Stimulated activated CD8-positive, alpha-beta memory T cell treated with anti-CD3 and anti-CD28 coated beads, Interleukin-15, amount 100 ng/mL, for 4 hours (primary cell): ENCODE results near the gene TMEM130.

Experiments
- DNase-seq, 2 donors: peaks; one replicate each; pipeline ENCODE4 v3.0.0-alpha.2; 2020; ENCODE audit warnings: low read depth in 2 of 2

Gene TMEM130, protein sequence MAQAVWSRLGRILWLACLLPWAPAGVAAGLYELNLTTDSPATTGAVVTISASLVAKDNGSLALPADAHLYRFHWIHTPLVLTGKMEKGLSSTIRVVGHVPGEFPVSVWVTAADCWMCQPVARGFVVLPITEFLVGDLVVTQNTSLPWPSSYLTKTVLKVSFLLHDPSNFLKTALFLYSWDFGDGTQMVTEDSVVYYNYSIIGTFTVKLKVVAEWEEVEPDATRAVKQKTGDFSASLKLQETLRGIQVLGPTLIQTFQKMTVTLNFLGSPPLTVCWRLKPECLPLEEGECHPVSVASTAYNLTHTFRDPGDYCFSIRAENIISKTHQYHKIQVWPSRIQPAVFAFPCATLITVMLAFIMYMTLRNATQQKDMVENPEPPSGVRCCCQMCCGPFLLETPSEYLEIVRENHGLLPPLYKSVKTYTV

DNA sequence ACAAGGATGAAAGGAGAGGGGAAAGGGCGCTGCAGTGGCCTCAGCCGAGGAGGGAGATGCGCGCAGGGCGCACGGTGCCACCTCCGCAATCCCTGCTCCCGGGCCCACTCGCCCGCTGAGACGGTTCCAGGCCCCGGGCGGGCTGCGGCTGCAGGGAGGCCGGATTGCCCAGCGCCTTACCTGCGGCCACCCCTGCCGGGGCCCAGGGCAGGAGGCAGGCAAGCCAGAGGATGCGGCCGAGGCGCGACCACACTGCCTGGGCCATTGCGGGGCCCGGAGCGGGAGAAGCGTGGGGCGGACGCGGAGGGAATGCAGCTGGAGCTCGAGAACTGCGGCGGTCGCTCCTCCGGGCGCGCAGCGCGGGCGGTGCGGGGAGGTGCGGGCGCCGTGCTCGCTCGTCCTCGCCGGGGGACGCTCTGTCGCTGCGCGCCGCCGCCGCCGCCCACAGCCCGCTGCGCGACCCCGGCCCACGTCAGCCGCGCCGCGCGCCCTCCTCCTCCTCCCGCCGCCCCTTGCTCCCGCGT, at the start of gene TMEM130:
Gene TMEM130, minus strand, starts transcription at position 418 of the 524 bp plus-strand sequence. Its CDS starts 153 bp downstream, at position 265.
- DNase-seq = no peak

DNA sequence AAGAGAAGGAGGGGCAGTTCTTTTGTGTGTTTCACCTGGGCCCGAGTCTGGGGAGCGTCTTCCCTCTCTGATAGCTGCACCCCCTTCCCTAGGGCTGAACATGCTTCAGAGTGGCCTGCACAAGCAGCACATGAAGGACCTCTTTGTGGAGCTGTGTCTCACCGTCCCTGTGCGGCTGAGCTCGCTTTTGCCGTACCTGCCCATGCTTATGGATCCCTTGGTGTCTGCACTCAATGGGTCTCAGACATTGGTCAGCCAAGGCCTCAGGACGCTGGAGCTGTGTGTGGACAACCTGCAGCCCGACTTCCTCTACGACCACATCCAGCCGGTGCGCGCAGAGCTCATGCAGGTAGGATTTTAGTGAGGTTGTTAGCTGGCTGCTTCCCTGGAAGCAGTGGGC, 47.5 kb upstream of the TMEM130 start:
- no peak for DNase-seq

DNA sequence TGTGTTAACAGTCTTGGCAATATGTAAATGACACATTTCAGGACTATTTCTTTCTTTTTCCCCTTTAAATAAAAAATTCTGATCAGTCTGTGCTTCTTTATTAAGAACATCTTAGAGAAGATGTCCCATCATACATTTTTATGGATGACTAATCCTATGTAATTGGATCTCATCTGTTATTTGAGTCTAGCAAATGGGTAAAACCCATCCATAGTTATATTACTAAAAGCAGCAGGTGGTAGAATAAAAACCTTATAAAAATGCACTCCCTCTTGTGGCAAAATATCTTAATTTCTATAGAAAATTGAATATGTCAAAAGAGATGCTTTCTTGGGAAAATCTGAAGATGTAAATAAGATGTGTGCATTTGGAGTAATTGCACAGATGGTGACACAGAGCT, 43.8 kb upstream of the TMEM130 start:
- no peak for DNase-seq

DNA sequence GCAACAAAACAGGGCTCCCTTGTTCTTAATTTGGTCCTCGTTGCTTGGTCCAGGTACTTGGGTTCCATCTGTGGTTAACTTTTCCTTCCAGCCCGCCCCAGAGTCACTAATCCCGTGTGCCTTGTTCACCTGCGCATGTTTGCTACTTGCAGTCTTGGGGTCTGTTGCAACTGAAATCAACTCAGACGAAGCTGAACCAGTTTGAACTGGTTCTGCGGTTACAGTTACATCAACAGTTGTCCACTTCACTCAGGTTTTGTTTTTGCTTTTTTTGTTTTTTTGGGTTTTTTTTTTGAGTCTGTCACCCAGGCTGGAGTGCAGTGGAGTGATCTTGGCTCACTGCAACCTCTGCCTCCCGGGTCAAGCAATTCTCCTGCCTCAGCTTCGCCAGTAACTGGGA, 43.2 kb upstream of the TMEM130 start:
- no peak for DNase-seq

DNA sequence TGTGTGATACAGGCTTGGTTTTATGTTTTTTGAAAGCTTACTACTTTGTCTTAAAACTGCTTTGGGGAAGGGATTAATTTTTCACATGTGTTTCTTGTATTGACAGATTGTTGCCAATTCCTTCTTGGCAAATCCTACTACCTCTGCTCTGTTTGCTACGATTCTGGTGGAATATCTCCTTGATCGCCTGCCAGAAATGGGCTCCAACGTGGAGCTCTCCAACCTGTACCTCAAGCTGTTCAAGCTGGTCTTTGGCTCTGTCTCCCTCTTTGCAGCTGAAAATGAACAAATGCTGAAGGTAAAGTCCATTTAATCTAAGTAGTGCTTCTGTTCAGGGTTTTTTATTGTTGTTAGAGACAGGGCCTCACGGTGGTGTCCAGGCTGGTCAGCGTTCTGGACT, 42.1 kb upstream of the TMEM130 start:
- DNase-seq = no peak

DNA sequence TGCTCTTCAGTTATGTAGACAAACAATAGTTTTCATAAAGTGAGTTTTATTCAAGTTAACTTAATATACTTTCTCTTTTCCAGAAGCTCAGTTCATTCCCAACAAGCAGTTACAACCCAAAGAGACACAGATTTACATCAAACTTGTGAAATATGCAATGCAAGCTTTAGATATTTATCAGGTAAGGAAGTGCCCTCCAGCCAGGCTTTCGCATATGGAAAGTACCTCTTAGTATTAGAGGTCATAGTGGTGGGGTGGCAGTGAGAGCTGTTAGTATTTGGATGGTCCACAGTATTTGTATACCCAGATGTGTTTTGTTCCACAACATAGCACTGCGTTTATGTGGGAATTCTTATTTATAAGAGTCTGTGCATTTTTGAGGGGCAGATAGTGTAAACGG, 40.6 kb upstream of the TMEM130 start:
- DNase-seq = no peak

DNA sequence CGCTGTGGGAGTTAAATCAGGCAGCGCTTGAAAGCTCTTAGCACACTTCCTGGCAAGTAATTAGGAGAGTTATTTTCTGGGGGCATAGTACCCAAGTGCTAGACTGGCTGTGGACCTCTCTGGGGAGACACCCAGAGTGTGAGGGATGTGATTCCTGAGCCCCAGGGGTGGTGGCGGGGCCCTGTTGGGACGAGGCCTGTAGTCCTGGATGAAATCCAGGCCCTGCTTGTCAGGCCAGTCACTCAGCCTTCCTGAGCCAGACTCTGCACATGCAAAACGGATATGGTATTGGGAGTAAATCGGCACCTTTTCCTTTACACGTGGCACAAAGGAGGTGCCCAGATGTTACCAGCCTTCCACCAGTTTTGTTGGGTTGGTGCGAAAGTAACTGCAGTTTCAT, 39.7 kb upstream of the TMEM130 start:
- DNase-seq = no peak

DNA sequence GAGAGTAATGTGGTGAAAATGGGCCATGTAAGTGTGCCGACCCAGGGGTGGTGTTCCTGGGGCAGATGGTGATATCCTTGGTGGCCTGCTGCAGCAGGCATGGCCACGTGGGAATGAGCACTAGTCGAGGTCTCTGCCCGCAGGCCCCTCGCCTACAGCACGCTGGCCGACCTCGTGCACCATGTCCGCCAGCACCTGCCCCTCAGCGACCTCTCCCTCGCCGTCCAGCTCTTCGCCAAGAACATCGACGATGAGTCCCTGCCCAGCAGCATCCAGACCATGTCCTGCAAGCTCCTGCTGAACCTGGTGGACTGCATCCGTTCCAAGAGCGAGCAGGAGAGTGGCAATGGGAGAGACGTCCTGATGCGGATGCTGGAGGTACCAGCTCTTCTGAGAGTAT, 38.8 kb upstream of the TMEM130 start:
- DNase-seq = no peak

DNA sequence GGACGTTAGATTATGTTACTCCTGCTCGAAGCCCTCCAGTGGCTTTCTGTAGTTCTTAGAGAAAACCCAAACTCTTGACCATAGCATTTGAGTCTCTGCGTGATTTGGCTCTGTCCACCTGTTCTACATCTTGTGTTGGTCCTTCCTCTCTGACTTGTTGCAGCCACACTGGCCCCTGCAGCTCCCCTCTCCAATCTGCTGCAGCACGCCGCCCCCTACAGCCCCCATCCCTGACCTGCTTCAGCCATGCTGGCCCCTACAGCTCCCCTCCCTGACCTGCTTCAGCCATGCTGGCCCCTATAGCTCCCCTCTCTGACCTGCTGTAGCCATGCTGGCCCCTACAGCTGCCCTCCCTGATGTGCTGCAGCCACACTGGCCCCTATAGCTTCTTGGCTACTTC, 37.8 kb upstream of the TMEM130 start:
- no peak for DNase-seq

DNA sequence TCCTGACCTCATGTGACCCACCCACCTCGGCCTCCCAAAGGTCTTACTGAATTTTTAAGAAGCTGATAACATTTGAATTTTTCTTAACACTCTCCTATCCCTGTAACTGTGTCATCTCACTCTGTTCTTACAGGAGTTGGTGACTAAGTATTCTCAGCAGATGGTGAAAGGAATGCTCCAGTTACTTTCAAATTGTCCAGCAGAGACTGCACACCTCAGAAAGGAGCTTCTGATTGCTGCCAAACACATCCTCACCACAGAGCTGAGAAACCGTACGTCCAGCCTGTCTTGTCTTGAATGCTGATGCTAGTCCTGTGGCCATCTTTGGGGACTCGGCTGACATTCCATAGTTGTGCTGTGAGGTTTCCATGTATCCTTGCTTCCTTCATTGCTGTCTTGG, 33.4 kb upstream of the TMEM130 start:
- no peak for DNase-seq

DNA sequence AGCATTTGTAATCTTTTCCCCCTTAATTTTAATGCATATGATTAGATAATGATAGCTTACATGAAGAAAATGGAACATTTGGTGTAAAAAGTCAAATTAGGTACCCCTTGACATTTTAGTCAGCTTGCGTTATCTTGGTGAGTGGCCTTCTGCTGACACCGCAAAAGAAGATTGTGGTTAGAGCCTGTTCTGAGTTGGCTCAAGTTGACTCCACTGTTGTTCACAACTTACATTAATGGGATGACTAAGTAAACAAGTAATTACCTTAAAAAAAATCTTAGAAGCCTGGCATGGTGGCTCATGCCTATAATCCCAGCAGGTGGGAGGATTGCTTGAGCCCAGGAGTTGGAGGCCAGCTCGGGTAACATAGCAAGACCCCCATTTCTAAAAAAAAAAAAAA, 32.7 kb upstream of the TMEM130 start:
- no peak for DNase-seq

DNA sequence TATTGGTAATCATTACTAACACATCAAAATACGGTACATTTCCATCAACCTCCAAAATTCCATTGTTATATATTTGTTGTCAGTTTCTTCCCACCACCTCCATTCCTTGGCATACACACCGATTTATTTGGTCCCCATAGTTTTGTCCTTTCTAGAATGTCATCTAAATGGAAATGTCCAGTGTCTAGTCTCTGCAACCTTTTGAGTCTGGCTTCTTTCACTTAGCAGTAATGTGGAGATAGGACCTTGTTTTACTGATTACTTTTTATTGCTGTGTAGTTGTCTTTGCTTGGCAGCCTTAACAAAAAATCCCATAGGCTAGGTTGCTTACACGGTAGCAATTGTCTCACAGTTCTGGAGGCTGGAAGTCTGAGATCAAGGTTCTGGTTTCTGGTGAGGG, 31.0 kb upstream of the TMEM130 start:
- DNase-seq = no peak

DNA sequence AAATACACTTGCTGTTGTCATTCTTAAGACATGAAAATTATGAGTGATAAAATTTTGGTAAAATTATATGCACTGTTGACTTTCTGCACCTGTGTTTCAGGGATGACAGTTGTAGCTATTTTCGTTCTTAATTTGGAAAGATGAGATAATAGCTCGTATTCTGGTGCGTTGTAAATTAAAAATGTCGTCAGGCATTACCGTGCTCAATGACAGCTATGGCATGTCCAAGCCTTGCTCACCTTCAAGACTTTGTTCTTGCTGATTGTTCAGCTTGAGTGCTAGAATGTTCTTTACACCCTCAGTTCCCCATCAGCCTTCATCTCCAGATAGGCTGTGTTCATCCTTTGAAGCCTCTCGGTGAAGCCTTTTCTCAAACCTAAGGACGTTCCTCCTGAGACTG, 30.0 kb upstream of the TMEM130 start:
- no peak for DNase-seq

DNA sequence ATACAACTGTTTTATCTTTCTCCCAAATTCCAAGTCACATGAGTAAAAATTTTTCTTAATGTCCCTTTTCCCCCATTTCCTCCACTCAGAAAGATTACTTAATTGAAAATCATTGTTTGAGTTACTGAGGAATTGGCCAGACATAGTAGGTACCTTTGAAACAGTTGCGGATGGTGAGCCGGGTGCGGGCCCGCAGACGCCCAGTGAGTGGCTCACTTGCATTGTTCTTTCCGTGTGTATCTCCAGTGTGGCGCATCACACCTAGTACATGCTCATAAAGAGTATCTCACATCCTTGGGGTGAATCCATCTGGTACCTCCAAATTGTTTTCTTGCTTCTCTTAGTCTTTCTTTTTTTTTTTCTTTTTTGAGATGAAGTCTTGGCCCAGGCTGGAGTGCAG, 22.8 kb upstream of the TMEM130 start:
- DNase-seq = no peak

DNA sequence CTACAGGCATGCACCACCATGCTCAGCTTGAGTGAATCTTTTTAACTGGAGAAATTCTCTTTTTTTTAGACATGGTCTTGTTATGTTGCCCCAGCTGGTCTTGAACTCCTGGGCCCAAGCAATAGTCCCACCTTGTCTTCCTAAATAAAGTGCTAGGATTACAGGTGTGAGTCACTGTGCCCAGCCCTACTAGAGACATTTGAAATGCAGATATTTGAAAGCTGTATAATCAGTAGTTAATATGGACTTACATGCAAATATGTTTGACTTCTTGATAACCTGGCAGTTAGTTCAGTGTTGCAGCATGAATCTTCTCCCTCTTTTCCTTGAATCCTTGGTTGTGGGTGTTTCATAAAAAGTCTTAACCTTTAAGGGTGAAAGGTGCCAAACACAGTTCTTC, 17.2 kb upstream of the TMEM130 start:
- DNase-seq = no peak

DNA sequence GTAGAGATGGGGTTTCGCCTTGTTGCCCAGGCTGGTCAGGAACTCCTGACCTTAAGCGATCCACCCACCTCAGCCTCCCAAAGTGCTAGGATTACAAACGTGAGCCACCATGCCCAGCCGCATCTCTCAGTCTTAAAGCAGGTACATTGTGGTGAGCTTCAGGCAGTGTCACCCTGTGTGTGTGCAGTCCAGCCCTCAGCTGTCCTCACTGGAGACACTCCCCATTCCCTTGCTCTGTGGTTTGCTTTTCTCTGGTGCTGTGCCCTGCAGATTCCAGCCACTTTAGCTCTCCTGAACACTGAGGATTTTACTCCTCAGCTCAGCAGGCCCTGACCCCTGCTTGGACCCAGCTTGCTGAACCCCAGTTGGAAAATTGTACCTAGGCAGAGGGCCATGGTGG, 14.6 kb upstream of the TMEM130 start:
- no peak for DNase-seq

DNA sequence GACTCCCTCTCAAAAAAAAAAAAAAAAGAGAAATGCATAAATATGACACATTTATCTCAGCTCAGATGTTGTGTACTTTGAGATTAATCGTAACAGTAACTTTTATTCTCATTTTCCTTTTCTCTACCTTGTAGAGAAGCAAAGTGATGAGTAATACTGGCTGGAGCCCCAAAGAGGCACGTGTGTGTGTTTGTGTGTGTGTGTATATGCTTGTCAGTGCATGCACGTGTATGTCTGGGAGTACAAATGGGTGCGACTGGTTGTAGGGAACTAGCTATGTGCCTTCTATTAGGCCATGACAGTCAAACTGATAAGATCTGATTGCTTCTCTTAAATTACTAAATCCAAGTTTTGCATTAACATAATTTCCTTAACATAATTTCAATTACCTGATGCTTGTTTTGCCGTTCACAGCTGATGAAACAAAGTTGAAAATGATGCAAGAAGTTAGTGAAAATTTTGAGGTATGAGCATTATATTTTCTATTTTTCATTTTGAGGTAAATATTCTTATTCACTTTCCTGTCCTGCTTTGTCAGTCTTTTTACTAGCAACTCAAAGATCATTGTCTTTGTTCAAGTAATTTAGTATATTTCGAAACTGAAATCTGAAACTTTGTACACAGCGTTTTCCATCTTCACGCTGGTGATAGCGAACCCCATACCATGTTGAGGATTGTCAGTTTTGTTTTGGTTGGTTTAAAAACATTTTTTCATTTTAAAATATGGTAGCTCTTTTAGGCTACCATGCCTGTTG, 11.9 kb upstream of the TMEM130 start:
- DNase-seq = no peak

DNA sequence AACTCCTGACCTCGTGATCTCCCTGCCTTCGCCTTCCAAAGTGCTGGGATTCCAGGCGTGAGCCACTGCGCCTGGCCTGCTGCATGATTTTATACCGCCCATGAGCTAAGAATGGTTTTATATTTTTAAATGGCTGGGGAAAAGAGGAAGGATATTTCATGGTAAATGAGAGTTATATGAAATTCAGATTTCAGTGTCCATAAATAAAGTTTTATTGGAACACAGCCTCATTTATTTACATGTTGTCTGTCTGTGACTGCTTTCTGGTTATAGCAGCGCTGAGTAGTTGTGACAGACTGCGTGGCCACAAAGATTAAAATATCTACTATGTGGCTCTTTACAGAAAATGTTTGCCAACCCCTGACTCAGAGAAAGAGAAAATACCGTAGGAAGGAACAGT, 10.7 kb upstream of the TMEM130 start:
- DNase-seq = no peak

DNA sequence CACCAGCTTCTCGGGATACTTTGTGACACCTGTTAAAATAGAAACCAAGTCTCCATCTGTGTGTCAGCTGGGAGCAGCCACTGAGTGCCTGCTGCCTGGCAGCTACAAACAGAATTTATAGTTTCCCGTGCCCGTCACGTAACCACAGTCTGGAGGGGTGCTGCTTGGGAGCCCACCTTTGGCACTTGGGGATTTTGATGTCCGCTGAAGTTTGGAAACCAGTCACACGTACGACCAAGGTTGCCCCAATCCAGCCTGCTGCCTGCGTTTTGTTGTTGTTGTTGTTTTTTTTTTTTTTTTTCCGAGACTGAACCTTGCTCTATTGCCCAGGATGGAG, 10.1 kb upstream of the TMEM130 start:
- DNase-seq = no peak

DNA sequence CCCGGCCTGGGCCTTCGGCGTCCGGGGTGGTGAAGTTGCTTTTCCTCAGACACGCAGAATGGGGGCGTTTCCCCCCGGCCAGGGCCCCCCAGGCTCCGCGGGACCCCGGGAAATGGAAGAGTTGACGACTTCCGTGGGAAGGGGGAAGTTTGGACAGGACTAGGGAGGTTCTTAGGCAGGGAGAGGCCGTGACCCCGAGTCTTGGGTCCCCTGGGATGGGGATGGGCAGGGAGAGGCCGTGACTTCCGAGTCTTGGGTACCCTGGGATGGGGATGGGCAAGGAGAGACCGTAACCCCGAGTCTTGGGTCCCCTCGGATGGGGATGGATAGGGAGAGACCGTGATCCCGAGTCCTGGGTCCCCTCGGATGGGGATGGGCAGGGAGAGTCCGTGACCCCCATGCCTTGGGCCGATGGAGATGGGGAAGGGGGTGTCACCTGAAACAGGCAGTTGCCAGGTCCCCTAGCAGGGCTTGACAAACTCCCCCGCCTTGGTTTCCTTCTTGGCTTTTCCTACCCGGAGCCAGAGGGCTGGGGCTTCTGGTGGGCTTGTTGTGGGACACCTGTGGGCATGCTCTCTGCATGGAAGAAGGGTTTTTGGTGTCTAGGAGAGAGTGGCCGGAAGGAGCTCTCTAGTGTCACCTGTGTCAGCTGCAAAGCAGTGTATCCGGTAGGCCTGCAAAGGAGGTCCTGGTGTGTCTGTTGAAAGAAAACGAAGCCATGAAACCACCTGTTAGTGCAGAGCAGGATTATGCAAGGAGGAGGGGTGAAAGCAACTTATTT, 9.6 kb upstream of the TMEM130 start:
- peak; percentile 14 to 37 for DNase-seq

DNA sequence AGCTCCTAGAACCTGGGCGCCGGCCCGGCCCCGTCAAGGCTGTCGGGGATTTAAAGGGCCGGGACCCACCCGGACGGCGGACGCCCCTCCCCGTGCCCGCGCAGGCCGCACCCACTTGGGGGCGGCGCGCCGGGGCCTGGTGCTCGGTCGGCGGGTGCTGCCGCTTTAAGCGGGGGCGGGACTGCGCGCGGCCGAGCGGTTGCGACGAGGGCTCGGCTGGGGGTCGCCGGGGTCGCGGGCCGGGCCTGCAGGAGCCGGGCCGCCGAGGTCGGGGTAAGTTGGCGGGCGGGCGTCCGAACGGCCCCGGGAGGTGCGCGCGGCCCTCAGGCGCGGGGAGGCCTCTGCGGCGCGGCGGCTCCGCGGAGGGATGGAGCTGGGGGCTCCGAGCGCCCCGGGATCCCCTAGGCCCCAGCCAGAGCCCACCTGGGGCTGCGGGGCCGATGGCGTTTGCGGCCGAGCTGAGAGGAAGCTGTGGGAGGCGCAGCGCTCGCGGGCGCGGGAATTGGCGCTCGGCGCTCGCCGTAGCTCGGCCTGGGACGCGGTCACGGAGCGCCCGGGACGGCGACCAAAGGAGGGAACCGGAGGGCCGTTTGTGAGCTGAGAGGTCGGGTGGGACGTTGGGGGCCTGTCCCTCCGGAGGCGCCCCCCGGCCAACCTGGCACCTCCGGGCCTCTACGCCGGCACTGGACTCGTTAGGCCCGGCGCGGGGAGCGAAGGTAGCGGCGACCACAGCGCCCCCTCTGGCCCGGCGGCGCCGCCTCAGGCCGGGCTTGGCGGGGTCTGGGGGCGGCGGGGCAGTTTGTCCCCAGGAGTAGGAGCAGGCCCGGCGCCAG, 8.8 kb upstream of the TMEM130 start, which contains the start of gene TRRAP:
Gene TRRAP, plus strand, starts transcription at position 168 of the 833 bp plus-strand sequence. CDS start 2,619 bp downstream, outside the sequence.
- peak; percentile 58 to 61 for DNase-seq
